Endodermal cell (in vitro differentiated cells): ENCODE results near the gene DGKB. TPM values are rescaled to one million over a fixed set of nuclear protein-coding genes. Genes with fewer than 3 reads are reported as not detected.

Experiments used
- DNase-seq: peaks from one replicate; pipeline ENCODE4 v3.0.0-alpha.2; 2017
- H3K27ac ChIP-seq: 2 replicates; pipeline ENCODE4 v1.5.1; 2013; ENCODE audit warnings: mild to moderate bottlenecking, low read depth, low read length, moderate library complexity
- H3K27me3 ChIP-seq: 2 replicates; pipeline ENCODE4 v1.6.1; 2013; ENCODE audit warnings: mild to moderate bottlenecking, low read length, moderate library complexity; ENCODE audit not compliant: insufficient read depth, control insufficient read depth, poor library complexity, severe bottlenecking
- H3K36me3 ChIP-seq: 2 replicates; pipeline ENCODE4 v1.7.0; 2013; ENCODE audit warnings: mild to moderate bottlenecking, low read length, moderate library complexity; ENCODE audit not compliant: control insufficient read depth, insufficient read depth
- H3K4me1 ChIP-seq: one replicate; pipeline ENCODE4 v1.7.0; 2013; ENCODE audit warnings: low read length; ENCODE audit not compliant: control insufficient read depth, insufficient read depth
- H3K4me3 ChIP-seq: 2 replicates; pipeline ENCODE4 v1.5.1; 2013; ENCODE audit warnings: mild to moderate bottlenecking, low read length, moderate library complexity
- H3K9ac ChIP-seq: 2 replicates; pipeline ENCODE4 v1.6.1; 2013; ENCODE audit warnings: mild to moderate bottlenecking, low read length, moderate library complexity; ENCODE audit not compliant: poor library complexity, severe bottlenecking; ENCODE audit errors: extremely low read depth
- H3K9me3 ChIP-seq: 2 replicates; pipeline ENCODE4 v1.6.1; 2013; ENCODE audit warnings: mild to moderate bottlenecking, low read length, moderate library complexity; ENCODE audit not compliant: control insufficient read depth
- H3K27ac Mint-ChIP-seq: 2 replicates; pipeline ENCODE4 v1.8.0; 2020; ENCODE audit warnings: mixed read lengths
- H3K27me3 Mint-ChIP-seq: 2 replicates; pipeline ENCODE4 v1.8.0; 2021; ENCODE audit warnings: mild to moderate bottlenecking, mixed read lengths; ENCODE audit not compliant: insufficient read depth
- H3K36me3 Mint-ChIP-seq: 2 replicates; pipeline ENCODE4 v1.8.0; 2020; ENCODE audit warnings: low read depth, mixed read lengths
- H3K4me1 Mint-ChIP-seq: 2 replicates; pipeline ENCODE4 v1.8.0; 2020; ENCODE audit warnings: mixed read lengths
- H3K4me3 Mint-ChIP-seq: 2 replicates; pipeline ENCODE4 v1.8.0; 2020; ENCODE audit warnings: mild to moderate bottlenecking, moderate library complexity, mixed read lengths
- H3K9me3 Mint-ChIP-seq: 2 replicates; pipeline ENCODE4 v1.8.0; 2020; ENCODE audit warnings: mild to moderate bottlenecking, mixed read lengths
- WGBS, 2 experiments: methylation state at CpG; one replicate each; pipeline versions ENCODE4 v1.1.5 to v1.1.7; 2013; ENCODE audit warnings: missing lambda C conversion rate in 2 of 2, mixed read lengths in 1 of 2; ENCODE audit not compliant: insufficient coverage in 1 of 2, insufficient read length in 1 of 2; 5-methylcytosine and 5-hydroxymethylcytosine counted together
- total RNA-seq, 2 donors: library from RNA; stranded (reverse); fragmentation: NEBNext Ultra II Directional in 1 of 2; extraction: Animal tissue kit (Norgen Biotek cat#: 25700) in 1 of 2; gene quantifications; 2 replicates in 1 of 2; 3 replicates in 1 of 2; pipeline ENCODE4 v1.2.1, GENCODE V29; 2021
- TF ChIP-seq, protein P1 (sequence below): fragments of 200-600 bp; sonication (generic); conservative IDR thresholded peaks from 2 replicates; pipeline ENCODE4 v1.5.0; 2021; ENCODE audit warnings: antibody characterized with exemption, mild to moderate bottlenecking

Gene DGKB
- total RNA-seq, 2 donors from 2014 or later: 5.1 to 5.2 TPM

DNA sequence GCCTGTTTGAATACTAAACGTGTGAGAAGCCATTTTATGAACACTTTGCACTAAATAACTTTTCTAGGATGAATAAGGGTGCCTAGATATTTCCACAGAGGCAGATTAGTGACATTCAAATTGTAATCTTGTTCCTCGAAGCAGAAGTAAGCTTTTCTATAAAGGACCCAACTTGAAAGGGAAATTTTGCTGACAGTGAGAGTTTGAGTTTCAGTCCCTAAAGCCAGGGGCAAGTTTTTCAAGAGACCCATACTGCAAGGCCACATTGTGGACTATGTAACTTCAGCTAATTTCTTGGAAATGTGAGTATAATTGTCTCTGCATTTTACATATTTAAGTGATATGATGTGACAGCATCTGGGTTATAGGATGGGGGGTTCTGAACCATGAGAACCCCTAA lies 525.8 kb downstream of the DGKB start:
- WGBS, 2 experiments: 74 to 90% methylated on average over 2 of the region's 2 CpGs
- Histone ChIP-seq H3K4me3 (no peak overlapping the region), H3K9me3 (no peaks in the 10 kb centered on the region), H3K27ac (no peak overlapping the region), H3K4me1 (no peaks in the 10 kb centered on the region), H3K27me3 (no peaks in the 10 kb centered on the region), H3K36me3 (no peaks in the 10 kb centered on the region), H3K9ac (no peak overlapping the region)
- H3K27me3 Mint-ChIP-seq: no peaks in the 10 kb centered on the region
- H3K4me1 Mint-ChIP-seq: no peaks in the 10 kb centered on the region
- no peak overlapping the region for H3K4me3 Mint-ChIP-seq
- TF ChIP-seq, protein P1, sequence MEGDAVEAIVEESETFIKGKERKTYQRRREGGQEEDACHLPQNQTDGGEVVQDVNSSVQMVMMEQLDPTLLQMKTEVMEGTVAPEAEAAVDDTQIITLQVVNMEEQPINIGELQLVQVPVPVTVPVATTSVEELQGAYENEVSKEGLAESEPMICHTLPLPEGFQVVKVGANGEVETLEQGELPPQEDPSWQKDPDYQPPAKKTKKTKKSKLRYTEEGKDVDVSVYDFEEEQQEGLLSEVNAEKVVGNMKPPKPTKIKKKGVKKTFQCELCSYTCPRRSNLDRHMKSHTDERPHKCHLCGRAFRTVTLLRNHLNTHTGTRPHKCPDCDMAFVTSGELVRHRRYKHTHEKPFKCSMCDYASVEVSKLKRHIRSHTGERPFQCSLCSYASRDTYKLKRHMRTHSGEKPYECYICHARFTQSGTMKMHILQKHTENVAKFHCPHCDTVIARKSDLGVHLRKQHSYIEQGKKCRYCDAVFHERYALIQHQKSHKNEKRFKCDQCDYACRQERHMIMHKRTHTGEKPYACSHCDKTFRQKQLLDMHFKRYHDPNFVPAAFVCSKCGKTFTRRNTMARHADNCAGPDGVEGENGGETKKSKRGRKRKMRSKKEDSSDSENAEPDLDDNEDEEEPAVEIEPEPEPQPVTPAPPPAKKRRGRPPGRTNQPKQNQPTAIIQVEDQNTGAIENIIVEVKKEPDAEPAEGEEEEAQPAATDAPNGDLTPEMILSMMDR: no peak
- H3K27ac Mint-ChIP-seq: no peak overlapping the region
- H3K36me3 Mint-ChIP-seq: no peaks in the 10 kb centered on the region
- no peaks in the 10 kb centered on the region for H3K9me3 Mint-ChIP-seq
- no peak for DNase-seq

DNA sequence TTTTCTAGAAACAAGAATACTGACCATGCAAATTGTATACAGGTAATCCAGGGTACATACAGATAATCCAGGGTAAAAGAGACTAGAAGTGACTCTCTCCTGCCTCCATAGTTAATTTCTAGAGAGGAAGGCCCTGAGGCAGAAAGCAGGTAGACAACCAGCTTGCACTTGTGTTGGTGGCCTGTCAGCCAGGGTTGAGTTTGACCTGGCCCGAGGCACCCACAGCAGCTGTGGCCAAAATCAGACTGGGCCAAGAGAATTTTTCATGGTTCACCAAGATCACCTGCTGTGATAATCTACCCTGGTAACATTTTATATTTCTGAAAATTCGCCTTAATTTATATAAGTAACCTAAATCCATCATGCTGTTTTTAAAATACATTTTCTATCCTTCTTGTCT lies 526.6 kb downstream of the DGKB start:
- DNase-seq: no peak
- H3K4me3 ChIP-seq: no peak overlapping the region
- WGBS, 2 experiments: 93 to 94% methylated on average over 2 of the region's 2 CpGs
- Mint-ChIP-seq H3K4me1 (no peaks in the 10 kb centered on the region), H3K4me3 (no peak overlapping the region), H3K27ac (no peak overlapping the region), H3K9me3 (no peaks in the 10 kb centered on the region), H3K36me3 (no peaks in the 10 kb centered on the region), H3K27me3 (no peaks in the 10 kb centered on the region)
- no peaks in the 10 kb centered on the region for H3K27me3 ChIP-seq
- no peak overlapping the region for H3K27ac ChIP-seq
- TF ChIP-seq, protein P1: no peak
- H3K9me3 ChIP-seq: no peaks in the 10 kb centered on the region
- no peaks in the 10 kb centered on the region for H3K36me3 ChIP-seq
- no peaks in the 10 kb centered on the region for H3K4me1 ChIP-seq
- no peak overlapping the region for H3K9ac ChIP-seq

DNA sequence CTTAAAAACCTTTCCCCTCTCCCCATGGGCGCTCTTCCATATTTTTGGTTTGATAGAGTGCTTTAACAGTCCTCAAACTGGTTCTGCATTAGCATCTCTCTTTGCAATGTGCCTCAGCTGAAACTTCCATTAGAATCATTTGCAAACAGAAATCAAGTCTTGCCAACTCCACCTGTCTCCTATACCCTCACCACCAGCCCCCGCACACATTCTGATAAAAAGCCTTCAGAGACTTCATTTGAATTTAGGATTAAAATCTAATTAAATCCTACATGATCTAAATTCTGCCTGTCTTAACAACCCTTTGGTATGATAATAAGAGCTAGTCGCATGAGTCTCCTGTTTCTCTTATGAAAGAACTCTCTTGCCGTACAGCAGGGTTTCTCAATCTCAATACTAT lies 528.2 kb downstream of the DGKB start:
- Histone ChIP-seq H3K9ac (no peak overlapping the region), H3K36me3 (no peaks in the 10 kb centered on the region), H3K27ac (no peak overlapping the region), H3K27me3 (no peaks in the 10 kb centered on the region), H3K9me3 (no peaks in the 10 kb centered on the region), H3K4me3 (no peak overlapping the region), H3K4me1 (no peaks in the 10 kb centered on the region)
- peaks cover 2% of the 10 kb centered on the region for H3K9me3 Mint-ChIP-seq
- 93 to 95% methylated on average over 3 to 4 of the region's 4 CpGs for WGBS, 2 experiments
- no peaks in the 10 kb centered on the region for H3K36me3 Mint-ChIP-seq
- H3K27ac Mint-ChIP-seq: no peak overlapping the region
- TF ChIP-seq, protein P1: no peak
- no peaks in the 10 kb centered on the region for H3K4me1 Mint-ChIP-seq
- no peaks in the 10 kb centered on the region for H3K27me3 Mint-ChIP-seq
- DNase-seq: no peak
- H3K4me3 Mint-ChIP-seq: no peak overlapping the region
